ENCODE results near the gene PPFIBP1. TPM values are rescaled to one million over a fixed set of nuclear protein-coding genes. Genes with fewer than 3 reads are reported as not detected.

PPFIBP1 gene
- total and polyA plus RNA-seq, 2 of the 4 experiments (the other 2 are of a cell fraction): 30.4 to 72.2 TPM

DNA sequence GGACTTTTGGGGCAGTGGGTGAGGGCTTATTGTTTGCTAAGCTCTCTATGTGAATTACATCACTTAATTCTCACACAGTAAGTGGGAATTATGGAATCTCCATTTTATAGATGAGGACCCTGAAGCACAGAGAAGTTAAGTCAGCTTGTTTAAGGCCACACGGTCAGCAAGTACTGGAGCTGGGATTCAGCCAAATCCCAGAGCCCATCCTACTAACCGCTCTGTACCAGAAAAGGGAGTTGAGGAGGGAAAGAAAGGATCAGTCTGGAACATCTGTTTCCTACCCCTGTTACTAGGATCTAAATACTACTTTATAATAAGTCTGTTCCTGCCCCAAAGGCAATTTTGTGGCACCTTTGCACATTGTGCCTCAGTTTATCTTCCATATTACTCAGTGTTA, 42.6 kb downstream of the PPFIBP1 start:
- Histone ChIP-seq H3K18ac (ENCODE audit: low read depth, low read length) (no peak overlapping the region), H3K4ac (ENCODE audit: low read depth, low read length) (no peak overlapping the region), H3K9me3 (ENCODE audit: control insufficient read depth, insufficient read depth, low read length) (no peaks in the 10 kb centered on the region), H4K5ac (ENCODE audit: low read depth, low read length) (no peak overlapping the region), H2BK20ac (ENCODE audit: low read depth, low read length) (no peak overlapping the region), H3K9me1 (ENCODE audit: insufficient read depth, low read length) (peaks cover 7% of the 10 kb centered on the region; the same call in 1 of the 2 replicates), H3K36me3 (ENCODE audit: control insufficient read depth, insufficient read depth, low read length) (no peaks in the 10 kb centered on the region), H3K56ac (ENCODE audit: extremely low read depth, insufficient read depth, low read length) (no peak overlapping the region), H3K4me1 (ENCODE audit: control insufficient read depth, insufficient read depth, low read length) (peaks cover 4% of the 10 kb centered on the region; the same call in 1 of the 2 replicates), H4K8ac (ENCODE audit: low read depth in 2 of 2, low read length in 2 of 2) (no peak overlapping the region), H2BK5ac (ENCODE audit: low read depth, low read length, poor library complexity, severe bottlenecking) (no peak overlapping the region), H2AK5ac (ENCODE audit: low read depth, low read length) (no peak overlapping the region), H2AFZ (replicated peaks; ENCODE audit: low read length, poor library complexity) (no peak overlapping the region), H3K27me3 (ENCODE audit: control insufficient read depth, insufficient read depth, low read length) (no peaks in the 10 kb centered on the region), H4K20me1 (ENCODE audit: insufficient read depth, low read length) (no peaks in the 10 kb centered on the region), H3K79me1 (ENCODE audit: low read depth in 1 of 2, low read length in 2 of 2) (peaks cover 26 to 71% of the 10 kb centered on the region in 2 experiments), H2BK15ac (ENCODE audit: low read depth, low read length) (no peak overlapping the region), H3K14ac (replicated peaks; ENCODE audit: low read depth, low read length) (no peak overlapping the region), H4K91ac (ENCODE audit: insufficient read depth, low read depth, low read length) (no peak overlapping the region; the same call in 1 of the 2 replicates), H2AK9ac (replicated peaks; ENCODE audit: low read depth, low read length, poor library complexity) (no peak overlapping the region), H3K23ac (ENCODE audit: low read depth, low read length) (0 out of 2 replicates have a peak overlapping the region, but pooled peaks have one; percentile 24), H3K9ac (ENCODE audit: low read depth, low read length) (no peak overlapping the region), H3K4me3 (ENCODE audit: insufficient read depth, low read depth, low read length) (no peak overlapping the region), H2BK120ac (ENCODE audit: low read depth, low read length) (no peak overlapping the region), H3K4me2 (ENCODE audit: low read depth, low read length) (no peak overlapping the region), H3K27ac (ENCODE audit: insufficient read depth, low read length) (no peak overlapping the region)
- intact Hi-C loops (cut with micrococcal nuclease) (no loop called here), in situ Hi-C loops (cut with MboI; ENCODE audit: low sequenced_read_pairs) (no loop called here), dilution Hi-C loops (cut with HindIII; ENCODE audit: low sequenced_read_pairs, unreplicated experiment) (no loop called here)
- DNase-seq: no peak
- ChIA-PET CTCF (no interaction called here), POLR2A (ENCODE audit: unreplicated experiment) (no interaction called here)
- no TSS peak for BruUV-seq (replicated peaks)
- ATAC-seq (ENCODE audit: low read depth): no peak
- WGBS, 2 experiments (ENCODE audit: extremely low coverage in 2 of 2, insufficient read length in 1 of 2): no CpG with 5 or more reads among the region's 2 CpGs
- TF ChIP-seq MXI1 (IDR thresholded peaks at IDR 0.05; ENCODE audit: borderline replicate concordance, low read depth, low read length): no peak
- TF ChIP-seq FOS (IDR thresholded peaks at IDR 0.05; ENCODE audit: low read depth, low read length): no peak
- TF ChIP-seq SMC3 (IDR thresholded peaks at IDR 0.05; ENCODE audit: low read depth, low read length): no peak
- TF ChIP-seq MAFK (IDR thresholded peaks at IDR 0.05; ENCODE audit: low read depth, low read length): no peak
- TF ChIP-seq, protein P1, sequence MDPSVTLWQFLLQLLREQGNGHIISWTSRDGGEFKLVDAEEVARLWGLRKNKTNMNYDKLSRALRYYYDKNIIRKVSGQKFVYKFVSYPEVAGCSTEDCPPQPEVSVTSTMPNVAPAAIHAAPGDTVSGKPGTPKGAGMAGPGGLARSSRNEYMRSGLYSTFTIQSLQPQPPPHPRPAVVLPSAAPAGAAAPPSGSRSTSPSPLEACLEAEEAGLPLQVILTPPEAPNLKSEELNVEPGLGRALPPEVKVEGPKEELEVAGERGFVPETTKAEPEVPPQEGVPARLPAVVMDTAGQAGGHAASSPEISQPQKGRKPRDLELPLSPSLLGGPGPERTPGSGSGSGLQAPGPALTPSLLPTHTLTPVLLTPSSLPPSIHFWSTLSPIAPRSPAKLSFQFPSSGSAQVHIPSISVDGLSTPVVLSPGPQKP (IDR thresholded peaks at IDR 0.05; ENCODE audit: borderline replicate concordance, low read depth, low read length): no peak
- TF ChIP-seq MAZ (IDR thresholded peaks at IDR 0.05; ENCODE audit: borderline replicate concordance, low read depth, low read length): no peak
- no peak for TF ChIP-seq RCOR1 (IDR thresholded peaks at IDR 0.05; ENCODE audit: insufficient replicate concordance, low read length)
- no peak for TF ChIP-seq CHD1 (IDR thresholded peaks at IDR 0.05; ENCODE audit: low read depth, low read length)
- TF ChIP-seq RAD21 (IDR thresholded peaks at IDR 0.05; ENCODE audit: low read length): no peak
- TF ChIP-seq RFX5 (IDR thresholded peaks at IDR 0.05; ENCODE audit: low read depth, low read length): no peak
- no peak for TF ChIP-seq CTCF (conservative IDR thresholded peaks at IDR 0.05; ENCODE audit: low read depth, low read length)
- TF ChIP-seq, protein P2, sequence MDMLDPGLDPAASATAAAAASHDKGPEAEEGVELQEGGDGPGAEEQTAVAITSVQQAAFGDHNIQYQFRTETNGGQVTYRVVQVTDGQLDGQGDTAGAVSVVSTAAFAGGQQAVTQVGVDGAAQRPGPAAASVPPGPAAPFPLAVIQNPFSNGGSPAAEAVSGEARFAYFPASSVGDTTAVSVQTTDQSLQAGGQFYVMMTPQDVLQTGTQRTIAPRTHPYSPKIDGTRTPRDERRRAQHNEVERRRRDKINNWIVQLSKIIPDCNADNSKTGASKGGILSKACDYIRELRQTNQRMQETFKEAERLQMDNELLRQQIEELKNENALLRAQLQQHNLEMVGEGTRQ (IDR thresholded peaks at IDR 0.05; ENCODE audit: low read depth, low read length): no peak

All from IMR-90 (cell line).